Trophoblast cell (in vitro differentiated cells and primary cell): ENCODE data around the gene GALNT13.

Experiments used
- DNase-seq, 2 donors: peaks; one replicate each; pipeline ENCODE4 v3.0.0-alpha.2; 2016
- H2AFZ ChIP-seq: 2 replicates; pipeline ENCODE4 v1.6.1; 2013; ENCODE audit warnings: low read length, moderate library complexity, mild to moderate bottlenecking; ENCODE audit not compliant: insufficient read depth, poor library complexity
- H2AK5ac ChIP-seq: 2 replicates; pipeline ENCODE4 v1.6.1; 2013; ENCODE audit warnings: mild to moderate bottlenecking, low read length
- H2BK120ac ChIP-seq: 2 replicates; pipeline ENCODE4 v1.6.1; 2013; ENCODE audit warnings: low read length, mild to moderate bottlenecking, moderate library complexity; ENCODE audit not compliant: insufficient read depth, poor library complexity
- H2BK12ac ChIP-seq: 2 replicates; pipeline ENCODE4 v1.6.1; 2013; ENCODE audit warnings: mild to moderate bottlenecking, low read length, moderate library complexity
- H2BK5ac ChIP-seq: 2 replicates; pipeline ENCODE4 v1.6.1; 2013; ENCODE audit warnings: low read length, low read depth, moderate library complexity, mild to moderate bottlenecking; ENCODE audit not compliant: poor library complexity
- H3K14ac ChIP-seq: 2 replicates; pipeline ENCODE4 v1.6.1; 2013; ENCODE audit warnings: mild to moderate bottlenecking, low read length
- H3K18ac ChIP-seq: 2 replicates; pipeline ENCODE4 v1.6.1; 2013; ENCODE audit warnings: mild to moderate bottlenecking, low read length
- H3K23ac ChIP-seq: 2 replicates; pipeline ENCODE4 v1.6.1; 2013; ENCODE audit warnings: low read length
- H3K27ac ChIP-seq: 2 replicates; pipeline ENCODE4 v1.5.1; 2013; ENCODE audit warnings: low read depth, mild to moderate bottlenecking, inconsistent platforms, low read length, moderate library complexity
- H3K27me3 ChIP-seq: 2 replicates; pipeline ENCODE4 v1.6.1; 2013; ENCODE audit warnings: inconsistent platforms, mild to moderate bottlenecking, low read length, moderate library complexity; ENCODE audit not compliant: insufficient read depth
- H3K36me3 ChIP-seq, 2 experiments: 1 replicate in 1 of 2; 2 replicates in 1 of 2; pipeline ENCODE4 v1.6.1; 2013; ENCODE audit warnings: low read length in 2 of 2, mild to moderate bottlenecking in 2 of 2, moderate library complexity in 1 of 2; ENCODE audit not compliant: insufficient read depth in 2 of 2, control insufficient read depth in 1 of 2
- H3K4ac ChIP-seq: 2 replicates; pipeline ENCODE4 v1.6.1; 2013; ENCODE audit warnings: low read depth, mild to moderate bottlenecking, low read length, moderate library complexity
- H3K4me1 ChIP-seq, 2 experiments: 1 replicate in 1 of 2; 2 replicates in 1 of 2; pipeline ENCODE4 v1.6.1; 2013; ENCODE audit warnings: low read length in 2 of 2, mild to moderate bottlenecking in 2 of 2, moderate library complexity in 1 of 2; ENCODE audit not compliant: insufficient read depth in 2 of 2, control insufficient read depth in 1 of 2
- H3K4me2 ChIP-seq: 2 replicates; pipeline ENCODE4 v1.6.1; 2013; ENCODE audit warnings: inconsistent platforms, mild to moderate bottlenecking, low read length, moderate library complexity
- H3K4me3 ChIP-seq: 2 replicates; pipeline ENCODE4 v1.5.1; 2013; ENCODE audit warnings: mild to moderate bottlenecking, low read depth, low read length, inconsistent platforms
- H3K79me1 ChIP-seq: one replicate; pipeline ENCODE4 v1.6.1; 2013; ENCODE audit warnings: low read length
- H3K79me2 ChIP-seq: 2 replicates; pipeline ENCODE4 v1.6.1; 2013; ENCODE audit warnings: low read length, mild to moderate bottlenecking; ENCODE audit not compliant: control insufficient read depth, insufficient read depth, poor library complexity
- H3K9ac ChIP-seq: 2 replicates; pipeline ENCODE4 v1.6.1; 2013; ENCODE audit warnings: mild to moderate bottlenecking, low read length
- H3K9me3 ChIP-seq: 2 replicates; pipeline ENCODE4 v1.6.1; 2013; ENCODE audit warnings: low read depth, mild to moderate bottlenecking, control low read depth, inconsistent platforms, low read length; ENCODE audit not compliant: insufficient read depth
- H4K12ac ChIP-seq: 2 replicates; pipeline ENCODE4 v1.6.1; 2013; ENCODE audit warnings: low read depth, mild to moderate bottlenecking, low read length, moderate library complexity
- H4K8ac ChIP-seq: 2 replicates; pipeline ENCODE4 v1.6.1; 2013; ENCODE audit warnings: low read depth, mild to moderate bottlenecking, low read length, moderate library complexity
- H4K91ac ChIP-seq: one replicate; pipeline ENCODE4 v1.6.1; 2013; ENCODE audit warnings: low read depth, mild to moderate bottlenecking, low read length, moderate library complexity
- WGBS: extraction: QIAGEN DNeasy Blood & Tissue Kit; methylation state at CpG from one replicate; pipeline ENCODE4 v1.1.7; 2013; ENCODE audit warnings: missing lambda C conversion rate; ENCODE audit not compliant: insufficient read length, insufficient coverage; ENCODE audit errors: extremely low coverage; 5-methylcytosine and 5-hydroxymethylcytosine counted together

Gene GALNT13

GRCh38 chr2:154049561-154049960 lies 177.8 kb downstream of the GALNT13 start:
- Histone ChIP-seq H2AK5ac (no peak overlapping the region), H3K79me2 (no peaks in the 10 kb centered on the region), H3K4me2 (no peak overlapping the region), H2BK5ac (no peak overlapping the region), H2AFZ (no peak overlapping the region), H4K12ac (no peak overlapping the region), H3K9ac (no peak overlapping the region), H3K36me3 (no peaks in the 10 kb centered on the region), H3K4me3 (no peak overlapping the region), H2BK120ac (no peak overlapping the region), H3K4ac (no peak overlapping the region), H4K8ac (no peak overlapping the region), H3K4me1 (no peaks in the 10 kb centered on the region), H3K23ac (no peak overlapping the region), H3K27ac (no peak overlapping the region), H3K27me3 (no peaks in the 10 kb centered on the region), H4K91ac (no peak overlapping the region), H3K9me3 (no peaks in the 10 kb centered on the region), H3K79me1 (no peaks in the 10 kb centered on the region), H2BK12ac (no peak overlapping the region), H3K18ac (no peak overlapping the region), H3K14ac (no peak overlapping the region)
- DNase-seq: no peak
- no CpG with 5 or more reads among the region's 1 CpG for WGBS

GRCh38 chr2:154067124-154067523 lies 195.4 kb downstream of the GALNT13 start:
- Histone ChIP-seq H3K36me3 (no peaks in the 10 kb centered on the region), H3K9ac (no peak overlapping the region), H2BK5ac (no peak overlapping the region), H3K79me1 (no peaks in the 10 kb centered on the region), H3K4me3 (no peak overlapping the region), H2AK5ac (no peak overlapping the region), H3K4ac (no peak overlapping the region), H2BK120ac (no peak overlapping the region), H4K91ac (no peak overlapping the region), H4K8ac (no peak overlapping the region), H4K12ac (no peak overlapping the region), H3K27ac (no peak overlapping the region), H3K14ac (no peak overlapping the region), H3K79me2 (peaks cover 1% of the 10 kb centered on the region), H2AFZ (no peak overlapping the region), H3K23ac (no peak overlapping the region), H3K9me3 (no peaks in the 10 kb centered on the region), H3K4me2 (no peak overlapping the region), H3K4me1 (no peaks in the 10 kb centered on the region), H3K27me3 (no peaks in the 10 kb centered on the region), H2BK12ac (no peak overlapping the region), H3K18ac (no peak overlapping the region)
- no peak for DNase-seq

- Histone ChIP-seq H3K36me3 (no peaks in the 10 kb centered on the region), H3K9me3 (no peaks in the 10 kb centered on the region), H2BK120ac (no peak overlapping the region), H2AFZ (no peak overlapping the region), H3K9ac (no peak overlapping the region), H3K79me2 (no peaks in the 10 kb centered on the region), H3K14ac (no peak overlapping the region), H2BK12ac (no peak overlapping the region), H3K18ac (no peak overlapping the region), H4K91ac (no peak overlapping the region), H3K4me1 (no peaks in the 10 kb centered on the region), H2AK5ac (no peak overlapping the region), H3K4me2 (no peak overlapping the region), H3K4ac (no peak overlapping the region), H3K27ac (no peak overlapping the region), H3K23ac (no peak overlapping the region), H2BK5ac (no peak overlapping the region), H4K8ac (no peak overlapping the region), H3K79me1 (no peaks in the 10 kb centered on the region), H3K4me3 (no peak overlapping the region), H3K27me3 (no peaks in the 10 kb centered on the region), H4K12ac (no peak overlapping the region)
- no peak for DNase-seq
- WGBS: no CpG with 5 or more reads among the region's 1 CpG
Observed at GRCh38 chr2:154078926-154079325, 207.2 kb downstream of the GALNT13 start.

- no peak for DNase-seq
- no peak overlapping the region for H2BK120ac ChIP-seq
- no peaks in the 10 kb centered on the region for H3K36me3 ChIP-seq
- H3K27me3 ChIP-seq: no peaks in the 10 kb centered on the region
- H3K27ac ChIP-seq: no peak overlapping the region
- H3K14ac ChIP-seq: no peak overlapping the region
- no peaks in the 10 kb centered on the region for H3K4me1 ChIP-seq
- no peak overlapping the region for H3K4me2 ChIP-seq
- H3K23ac ChIP-seq: no peak overlapping the region
- no peak overlapping the region for H3K18ac ChIP-seq
- H2AK5ac ChIP-seq: no peak overlapping the region
- H3K9me3 ChIP-seq: no peaks in the 10 kb centered on the region
- H3K9ac ChIP-seq: no peak overlapping the region
- no peak overlapping the region for H4K12ac ChIP-seq
- no peak overlapping the region for H3K4ac ChIP-seq
- H2AFZ ChIP-seq: no peak overlapping the region
- H3K4me3 ChIP-seq: no peak overlapping the region
- H4K91ac ChIP-seq: no peak overlapping the region
- H4K8ac ChIP-seq: no peak overlapping the region
- no CpG with 5 or more reads among the region's 2 CpGs for WGBS
- H3K79me1 ChIP-seq: no peaks in the 10 kb centered on the region
- no peaks in the 10 kb centered on the region for H3K79me2 ChIP-seq
- H2BK12ac ChIP-seq: no peak overlapping the region
- H2BK5ac ChIP-seq: no peak overlapping the region
Observed at GRCh38 chr2:154092571-154092970, 220.8 kb downstream of the GALNT13 start.
